GM12878 (cell line): ENCODE results near the gene FANCE.

ENCODE experiments used
- EP300 ChIP-seq, 2 experiments: fragments of 150-350 bp in 1 of 2; IDR thresholded peaks; 2 replicates each; pipeline ENCODE4 v1.6.1; 2011 to 2012; ENCODE audit warnings: low read depth in 2 of 2, low read length in 2 of 2, borderline replicate concordance in 1 of 2, improper control_type of control experiment in 1 of 2, inconsistent platforms in 1 of 2; ENCODE audit not compliant: control insufficient read depth in 1 of 2
- EZH2 ChIP-seq: IDR thresholded peaks from 2 replicates; pipeline ENCODE4 v1.6.1; 2012; ENCODE audit warnings: low read depth, mild to moderate bottlenecking, control low read depth, inconsistent platforms, low read length, borderline replicate concordance; ENCODE audit not compliant: control insufficient read depth
- MXI1 ChIP-seq: fragments of 150-350 bp; IDR thresholded peaks from 2 replicates; pipeline ENCODE4 v1.6.1; 2011; ENCODE audit warnings: low read depth, mild to moderate bottlenecking, inconsistent platforms, low read length, improper control_type of control experiment
- NFYB ChIP-seq: IDR thresholded peaks from 2 replicates; pipeline ENCODE4 v1.6.1; 2011; ENCODE audit warnings: low read depth, mild to moderate bottlenecking, low read length, improper control_type of control experiment, moderate library complexity; ENCODE audit not compliant: insufficient read depth
- ZNF622 ChIP-seq: fragments of 450-650 bp; IDR thresholded peaks from 2 replicates; pipeline ENCODE4 v1.6.1; 2017; ENCODE audit warnings: mild to moderate bottlenecking, inconsistent platforms
- TF ChIP-seq, protein P1 (sequence below), 3 experiments: IDR thresholded peaks in 2 of 3; conservative IDR thresholded peaks in 1 of 3; 2 replicates each; pipeline ENCODE4 v1.5.1; 2011; ENCODE audit warnings: low read depth in 3 of 3, low read length in 3 of 3, mild to moderate bottlenecking in 3 of 3, control low read depth in 2 of 3, moderate library complexity in 2 of 3, inconsistent platforms in 1 of 3, mixed read lengths in 1 of 3; ENCODE audit not compliant: control insufficient read depth in 2 of 3, insufficient read depth in 1 of 3; ENCODE audit errors: extremely low read depth in 1 of 3

DNA sequence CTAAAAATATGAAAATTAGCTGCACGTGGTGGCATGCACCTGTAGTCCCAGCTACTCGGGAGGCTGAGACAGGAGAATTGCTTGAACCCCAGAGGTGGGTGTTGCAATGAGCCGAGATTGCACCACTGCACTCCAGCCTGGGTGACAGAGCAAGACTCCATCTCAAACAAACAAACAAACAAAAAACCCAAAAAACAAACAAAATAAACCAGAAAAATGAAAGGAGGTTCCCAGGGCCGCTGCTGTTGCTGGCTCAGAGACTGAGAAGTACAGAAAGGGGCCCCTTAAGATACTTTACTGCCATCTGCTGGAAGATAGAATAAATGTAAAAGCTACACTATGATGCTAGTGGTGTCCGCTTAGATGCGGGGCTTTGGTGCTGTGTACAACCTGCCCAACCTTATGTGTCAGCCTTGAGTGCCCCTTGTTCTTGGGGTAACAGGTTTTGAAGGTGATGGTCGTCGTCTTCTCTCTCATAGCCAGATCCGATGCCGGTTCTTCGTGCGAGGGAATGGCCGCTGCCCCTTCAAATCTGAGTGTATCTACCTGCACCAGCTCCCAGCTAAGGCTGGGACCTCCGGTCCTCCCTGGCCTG, 2.8 kb upstream of the FANCE start:
- TF ChIP-seq ZNF622 (no peak), MXI1 (no peak), NFYB (no peak), EZH2 (no peak), EP300 (IDR thresholded peaks at IDR 0.05; ENCODE audit: borderline replicate concordance in 1 of 2, control insufficient read depth in 1 of 2, low read depth in 2 of 2, low read length in 2 of 2) (no peak)
- TF ChIP-seq, protein P1, sequence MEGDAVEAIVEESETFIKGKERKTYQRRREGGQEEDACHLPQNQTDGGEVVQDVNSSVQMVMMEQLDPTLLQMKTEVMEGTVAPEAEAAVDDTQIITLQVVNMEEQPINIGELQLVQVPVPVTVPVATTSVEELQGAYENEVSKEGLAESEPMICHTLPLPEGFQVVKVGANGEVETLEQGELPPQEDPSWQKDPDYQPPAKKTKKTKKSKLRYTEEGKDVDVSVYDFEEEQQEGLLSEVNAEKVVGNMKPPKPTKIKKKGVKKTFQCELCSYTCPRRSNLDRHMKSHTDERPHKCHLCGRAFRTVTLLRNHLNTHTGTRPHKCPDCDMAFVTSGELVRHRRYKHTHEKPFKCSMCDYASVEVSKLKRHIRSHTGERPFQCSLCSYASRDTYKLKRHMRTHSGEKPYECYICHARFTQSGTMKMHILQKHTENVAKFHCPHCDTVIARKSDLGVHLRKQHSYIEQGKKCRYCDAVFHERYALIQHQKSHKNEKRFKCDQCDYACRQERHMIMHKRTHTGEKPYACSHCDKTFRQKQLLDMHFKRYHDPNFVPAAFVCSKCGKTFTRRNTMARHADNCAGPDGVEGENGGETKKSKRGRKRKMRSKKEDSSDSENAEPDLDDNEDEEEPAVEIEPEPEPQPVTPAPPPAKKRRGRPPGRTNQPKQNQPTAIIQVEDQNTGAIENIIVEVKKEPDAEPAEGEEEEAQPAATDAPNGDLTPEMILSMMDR (IDR thresholded peaks at IDR 0.05 in 2 of 3, conservative IDR thresholded peaks at IDR 0.05 in 1 of 3; ENCODE audit: control insufficient read depth in 2 of 3, extremely low read depth in 1 of 3, insufficient read depth in 1 of 3, low read depth in 3 of 3, low read length in 3 of 3) = peak; percentile 66 to 82 (median 67)
